WTC11 (cell line): Measurements from ENCODE around the gene IL25. TPM values are rescaled to one million over a fixed set of nuclear protein-coding genes. Genes with fewer than 3 reads are reported as not detected.

Source experiments
- ATAC-seq: fragments of 200-7000 bp; cut with Tn5 transposase; 2 replicates; pipeline ENCODE4 v1.10.0; 2021; ENCODE audit warnings: mild to moderate bottlenecking, moderate library complexity
- CTCF ChIA-PET: fragments of 300-600 bp; sonication (Branson Sonifier 250); formaldehyde crosslinking; loops from one replicate; lab custom pipeline; 2021; ENCODE audit warnings: antibody characterized with exemption; lab: Charles Lee
- POLR2A ChIA-PET: fragments of 350-600 bp; sonication (Branson Sonifier 250); formaldehyde crosslinking; loops from one replicate; lab custom pipeline; 2021; ENCODE audit warnings: antibody characterized with exemption; lab: Charles Lee
- DNase-seq: peaks from one replicate; pipeline ENCODE4 v3.0.0; 2021; ENCODE audit warnings: low spot score
- H3K27ac Mint-ChIP-seq: 2 replicates; pipeline ENCODE4 v1.8.0; 2021; ENCODE audit warnings: mixed read lengths
- H3K27me3 Mint-ChIP-seq: 2 replicates; pipeline ENCODE4 v1.8.0; 2021; ENCODE audit warnings: low read depth, mild to moderate bottlenecking, moderate library complexity, mixed read lengths
- H3K36me3 Mint-ChIP-seq: 2 replicates; pipeline ENCODE4 v1.8.0; 2021; ENCODE audit warnings: mixed read lengths
- H3K4me1 Mint-ChIP-seq: 2 replicates; pipeline ENCODE4 v1.8.0; 2022; ENCODE audit warnings: mixed read lengths
- H3K4me3 Mint-ChIP-seq: 2 replicates; pipeline ENCODE4 v1.8.0; 2021; ENCODE audit warnings: mild to moderate bottlenecking, moderate library complexity, mixed read lengths
- H3K9me3 Mint-ChIP-seq: 2 replicates; pipeline ENCODE4 v1.8.0; 2021; ENCODE audit warnings: mixed read lengths
- CREB1 ChIP-seq: sonication (generic); formaldehyde crosslinking; IDR thresholded peaks from 2 replicates; pipeline ENCODE4 v1.8.0; 2023; ENCODE audit warnings: mild to moderate bottlenecking, missing genetic modification reagents
- GRHL2 ChIP-seq: fragments of 250-450 bp; sonication (Bioruptor Pico); IDR thresholded peaks from 2 replicates; pipeline ENCODE4 v1.8.0; 2022; ENCODE audit warnings: mild to moderate bottlenecking, moderate library complexity; ENCODE audit not compliant: insufficient replicate concordance, severe bottlenecking
- KAT7 ChIP-seq: sonication (generic); formaldehyde crosslinking; IDR thresholded peaks from 2 replicates; pipeline ENCODE4 v1.8.1; 2023; ENCODE audit warnings: missing genetic modification reagents, mild to moderate bottlenecking, borderline replicate concordance
- MXD4 ChIP-seq: fragments of 250-450 bp; sonication (Bioruptor Pico); IDR thresholded peaks from 2 replicates; pipeline ENCODE4 v1.8.0; 2021; ENCODE audit warnings: mild to moderate bottlenecking, moderate library complexity, borderline replicate concordance
- OVOL2 ChIP-seq: fragments of 250-450 bp; sonication (Bioruptor Pico); IDR thresholded peaks from 2 replicates; pipeline ENCODE4 v1.9.0; 2021; ENCODE audit warnings: mild to moderate bottlenecking, borderline replicate concordance
- SMAD4 ChIP-seq: sonication (generic); formaldehyde crosslinking; IDR thresholded peaks from 2 replicates; pipeline ENCODE4 v1.8.0; 2022; ENCODE audit warnings: mild to moderate bottlenecking, missing genetic modification reagents
- TEAD1 ChIP-seq: sonication (generic); formaldehyde crosslinking; IDR thresholded peaks from 2 replicates; pipeline ENCODE4 v1.8.0; 2022; ENCODE audit warnings: mild to moderate bottlenecking, missing genetic modification reagents
- total RNA-seq: library from RNA; stranded (reverse); gene quantifications from 3 replicates; pipeline ENCODE4 v1.2.3, GENCODE V29; 2021
- TF ChIP-seq, protein P1 (sequence below): sonication (generic); formaldehyde crosslinking; IDR thresholded peaks from 2 replicates; pipeline ENCODE4 v1.8.0; 2022; ENCODE audit warnings: mild to moderate bottlenecking, missing genetic modification reagents
- TF ChIP-seq, protein P2 (sequence below): sonication (generic); formaldehyde crosslinking; IDR thresholded peaks from 2 replicates; pipeline ENCODE4 v1.8.1; 2022; ENCODE audit warnings: mild to moderate bottlenecking, moderate library complexity, missing genetic modification reagents
- TF ChIP-seq, protein P3 (sequence below): sonication (generic); formaldehyde crosslinking; IDR thresholded peaks from 2 replicates; pipeline ENCODE4 v1.8.1; 2022; ENCODE audit warnings: missing genetic modification reagents, borderline replicate concordance
- TF ChIP-seq, protein P4 (sequence below): fragments of 250-450 bp; sonication (Bioruptor Pico); conservative IDR thresholded peaks from 2 replicates; pipeline ENCODE4 v1.9.0; 2021; ENCODE audit warnings: mild to moderate bottlenecking
- TF ChIP-seq, protein P5 (sequence below): sonication (generic); formaldehyde crosslinking; IDR thresholded peaks from 2 replicates; pipeline ENCODE4 v1.8.0; 2023; ENCODE audit warnings: mild to moderate bottlenecking, missing genetic modification reagents
- TF ChIP-seq, protein P6 (sequence below): sonication (generic); formaldehyde crosslinking; IDR thresholded peaks from 2 replicates; pipeline ENCODE4 v1.8.1; 2023; ENCODE audit warnings: mild to moderate bottlenecking, missing genetic modification reagents, moderate library complexity
- TF ChIP-seq, protein P7 (sequence below): sonication (generic); formaldehyde crosslinking; IDR thresholded peaks from 2 replicates; pipeline ENCODE4 v1.8.0; 2022; ENCODE audit warnings: mild to moderate bottlenecking, missing genetic modification reagents
- TF ChIP-seq, protein P8 (sequence below): sonication (generic); formaldehyde crosslinking; conservative IDR thresholded peaks from 2 replicates; pipeline ENCODE4 v1.8.1; 2023; ENCODE audit warnings: mild to moderate bottlenecking, low read depth, missing genetic modification reagents, moderate library complexity

The IL25 gene
- total RNA-seq, 1 experiment from 2014 or later, result 0.24 TPM

DNA sequence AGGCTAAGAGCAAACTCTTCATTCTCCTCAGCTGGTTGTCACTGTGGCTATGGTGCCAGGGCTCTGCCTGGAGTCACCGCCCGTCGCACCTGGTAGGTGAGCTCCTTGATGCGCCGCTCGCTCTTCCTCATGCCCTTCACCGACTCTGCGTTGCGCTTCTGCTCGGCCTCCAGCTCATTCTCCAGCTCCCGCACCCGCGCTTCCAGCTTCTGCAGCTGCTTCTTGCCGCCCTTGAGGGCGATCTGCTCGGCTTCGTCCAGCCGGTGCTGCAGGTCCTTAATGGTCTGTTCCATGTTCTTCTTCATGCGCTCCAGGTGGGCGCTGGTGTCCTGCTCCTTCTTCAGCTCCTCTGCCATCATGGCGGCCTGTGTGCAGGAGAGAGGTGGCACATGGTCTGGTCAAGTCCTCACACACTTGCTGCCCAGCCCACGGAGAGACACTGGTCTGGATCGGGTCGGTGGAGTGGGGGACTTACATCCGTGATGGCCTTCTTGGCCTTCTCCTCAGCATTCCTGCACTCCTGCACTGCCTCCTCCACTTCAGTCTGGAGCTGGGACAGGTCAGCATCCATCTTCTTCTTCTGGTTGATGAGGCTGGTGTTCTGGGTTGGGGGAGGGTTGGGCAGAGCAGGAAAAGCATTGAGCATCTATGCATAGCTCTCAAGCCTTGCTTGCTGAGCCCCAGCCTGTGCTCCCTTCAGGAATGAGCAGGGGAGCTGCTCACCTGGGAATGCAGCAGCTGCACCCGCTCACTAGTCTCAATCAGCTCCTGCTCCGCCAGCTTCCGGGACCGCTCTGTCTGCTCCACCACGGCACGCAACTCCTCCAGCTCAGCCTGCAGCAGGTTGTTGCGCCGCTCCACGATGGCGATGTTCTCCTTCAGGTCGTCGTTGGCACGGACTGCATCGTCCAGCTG lies 42.6 kb downstream of the IL25 start (continued):
- no peak for TF ChIP-seq OVOL2
- no peak for TF ChIP-seq MXD4 (CRISPR knock-in tag)
- TF ChIP-seq, protein P1, sequence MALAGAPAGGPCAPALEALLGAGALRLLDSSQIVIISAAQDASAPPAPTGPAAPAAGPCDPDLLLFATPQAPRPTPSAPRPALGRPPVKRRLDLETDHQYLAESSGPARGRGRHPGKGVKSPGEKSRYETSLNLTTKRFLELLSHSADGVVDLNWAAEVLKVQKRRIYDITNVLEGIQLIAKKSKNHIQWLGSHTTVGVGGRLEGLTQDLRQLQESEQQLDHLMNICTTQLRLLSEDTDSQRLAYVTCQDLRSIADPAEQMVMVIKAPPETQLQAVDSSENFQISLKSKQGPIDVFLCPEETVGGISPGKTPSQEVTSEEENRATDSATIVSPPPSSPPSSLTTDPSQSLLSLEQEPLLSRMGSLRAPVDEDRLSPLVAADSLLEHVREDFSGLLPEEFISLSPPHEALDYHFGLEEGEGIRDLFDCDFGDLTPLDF (CRISPR knock-in tag), result no peak
- TF ChIP-seq KAT7 (CRISPR knock-in tag), result no peak
- TF ChIP-seq, protein P2, sequence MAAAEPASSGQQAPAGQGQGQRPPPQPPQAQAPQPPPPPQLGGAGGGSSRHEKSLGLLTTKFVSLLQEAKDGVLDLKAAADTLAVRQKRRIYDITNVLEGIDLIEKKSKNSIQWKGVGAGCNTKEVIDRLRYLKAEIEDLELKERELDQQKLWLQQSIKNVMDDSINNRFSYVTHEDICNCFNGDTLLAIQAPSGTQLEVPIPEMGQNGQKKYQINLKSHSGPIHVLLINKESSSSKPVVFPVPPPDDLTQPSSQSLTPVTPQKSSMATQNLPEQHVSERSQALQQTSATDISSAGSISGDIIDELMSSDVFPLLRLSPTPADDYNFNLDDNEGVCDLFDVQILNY (CRISPR knock-in tag), result no peak
- TF ChIP-seq, protein P3, sequence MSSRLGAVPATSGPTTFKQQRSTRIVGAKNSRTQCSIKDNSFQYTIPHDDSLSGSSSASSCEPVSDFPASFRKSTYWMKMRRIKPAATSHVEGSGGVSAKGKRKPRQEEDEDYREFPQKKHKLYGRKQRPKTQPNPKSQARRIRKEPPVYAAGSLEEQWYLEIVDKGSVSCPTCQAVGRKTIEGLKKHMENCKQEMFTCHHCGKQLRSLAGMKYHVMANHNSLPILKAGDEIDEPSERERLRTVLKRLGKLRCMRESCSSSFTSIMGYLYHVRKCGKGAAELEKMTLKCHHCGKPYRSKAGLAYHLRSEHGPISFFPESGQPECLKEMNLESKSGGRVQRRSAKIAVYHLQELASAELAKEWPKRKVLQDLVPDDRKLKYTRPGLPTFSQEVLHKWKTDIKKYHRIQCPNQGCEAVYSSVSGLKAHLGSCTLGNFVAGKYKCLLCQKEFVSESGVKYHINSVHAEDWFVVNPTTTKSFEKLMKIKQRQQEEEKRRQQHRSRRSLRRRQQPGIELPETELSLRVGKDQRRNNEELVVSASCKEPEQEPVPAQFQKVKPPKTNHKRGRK (CRISPR knock-in tag), result no peak

DNA sequence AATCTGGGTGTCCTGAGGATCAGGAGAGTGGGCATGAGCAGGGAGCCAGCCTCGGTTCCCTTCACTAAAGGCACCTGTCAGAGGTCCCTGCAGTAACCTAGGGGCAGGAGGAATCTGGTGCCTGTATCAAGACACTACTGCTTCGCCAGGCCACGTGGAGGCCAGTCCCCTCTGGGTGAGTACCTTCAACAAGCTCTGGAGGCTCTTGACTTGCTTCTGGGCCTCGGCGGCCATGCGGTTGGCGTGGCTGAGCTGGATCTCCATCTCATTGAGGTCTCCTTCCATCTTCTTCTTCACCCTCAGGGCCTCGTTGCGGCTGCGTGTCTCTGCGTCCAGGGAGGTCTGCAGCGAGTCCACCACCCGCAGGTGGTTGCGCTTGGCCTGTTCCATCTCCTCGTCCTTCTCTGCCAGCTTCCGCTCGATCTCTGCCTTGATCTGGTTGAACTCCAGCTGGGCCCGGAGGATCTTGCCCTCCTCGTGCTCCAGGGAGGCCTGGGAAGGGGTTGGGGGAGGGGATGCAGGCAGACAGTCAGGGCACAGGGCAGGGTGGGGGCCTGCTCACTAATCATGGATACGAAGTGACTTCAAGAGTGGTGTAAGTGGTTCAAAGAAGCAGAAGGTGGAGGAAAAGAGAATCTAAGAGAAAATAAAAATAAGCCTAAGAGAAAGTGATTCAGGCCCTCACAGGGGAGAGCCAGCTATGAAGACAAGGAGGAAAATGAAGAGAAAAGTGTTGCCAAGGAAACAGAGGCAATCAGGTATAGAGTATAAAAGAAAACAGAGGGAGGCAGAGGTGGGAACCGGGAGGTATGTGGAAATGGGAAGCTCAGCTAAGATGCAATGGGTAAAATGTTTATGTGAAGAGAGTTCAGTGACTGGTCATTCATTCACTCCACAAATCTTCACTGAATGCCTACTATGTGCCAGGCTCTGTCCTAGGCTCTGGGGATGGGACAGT lies 43.5 kb downstream of the IL25 start:
- TF ChIP-seq TEAD1 (CRISPR knock-in tag) (no peak), OVOL2 (no peak), SMAD4 (CRISPR knock-in tag) (no peak), CREB1 (no peak), GRHL2 (CRISPR knock-in tag) (no peak)
- TF ChIP-seq, protein P1 (CRISPR knock-in tag), result no peak
- TF ChIP-seq, protein P4, sequence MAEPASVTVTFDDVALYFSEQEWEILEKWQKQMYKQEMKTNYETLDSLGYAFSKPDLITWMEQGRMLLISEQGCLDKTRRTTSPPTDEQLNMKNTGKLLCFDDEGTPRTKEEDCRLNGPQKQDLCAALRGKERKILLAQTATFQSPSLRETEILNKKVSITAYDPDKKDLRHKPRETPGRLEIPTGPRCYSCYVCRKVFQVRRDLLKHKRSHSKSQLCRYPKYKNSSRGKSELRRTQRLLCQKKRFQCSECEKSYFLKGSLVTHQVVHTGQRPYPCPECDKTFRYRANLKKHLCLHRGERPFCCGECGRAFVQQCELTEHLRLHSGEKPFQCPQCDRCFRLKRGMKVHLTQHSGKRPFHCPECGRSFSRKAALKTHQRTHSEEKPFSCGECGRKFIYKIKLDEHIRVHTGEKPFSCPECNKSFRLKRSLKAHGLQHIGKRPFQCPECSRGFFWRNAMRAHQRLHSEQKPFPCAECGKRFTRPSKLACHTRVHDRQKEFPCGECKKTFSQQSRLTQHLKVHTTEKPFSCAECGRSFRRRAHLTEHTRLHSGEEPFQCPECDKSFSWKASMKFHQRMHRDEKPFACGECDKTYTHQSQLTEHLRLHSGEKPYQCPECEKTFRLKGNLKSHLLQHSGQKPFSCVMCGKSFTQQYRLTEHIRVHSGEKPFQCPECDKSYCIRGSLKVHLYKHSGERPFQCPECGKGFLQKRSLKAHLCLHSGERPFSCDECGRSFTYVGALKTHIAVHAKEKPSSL (CRISPR knock-in tag), result no peak
- TF ChIP-seq, protein P5, sequence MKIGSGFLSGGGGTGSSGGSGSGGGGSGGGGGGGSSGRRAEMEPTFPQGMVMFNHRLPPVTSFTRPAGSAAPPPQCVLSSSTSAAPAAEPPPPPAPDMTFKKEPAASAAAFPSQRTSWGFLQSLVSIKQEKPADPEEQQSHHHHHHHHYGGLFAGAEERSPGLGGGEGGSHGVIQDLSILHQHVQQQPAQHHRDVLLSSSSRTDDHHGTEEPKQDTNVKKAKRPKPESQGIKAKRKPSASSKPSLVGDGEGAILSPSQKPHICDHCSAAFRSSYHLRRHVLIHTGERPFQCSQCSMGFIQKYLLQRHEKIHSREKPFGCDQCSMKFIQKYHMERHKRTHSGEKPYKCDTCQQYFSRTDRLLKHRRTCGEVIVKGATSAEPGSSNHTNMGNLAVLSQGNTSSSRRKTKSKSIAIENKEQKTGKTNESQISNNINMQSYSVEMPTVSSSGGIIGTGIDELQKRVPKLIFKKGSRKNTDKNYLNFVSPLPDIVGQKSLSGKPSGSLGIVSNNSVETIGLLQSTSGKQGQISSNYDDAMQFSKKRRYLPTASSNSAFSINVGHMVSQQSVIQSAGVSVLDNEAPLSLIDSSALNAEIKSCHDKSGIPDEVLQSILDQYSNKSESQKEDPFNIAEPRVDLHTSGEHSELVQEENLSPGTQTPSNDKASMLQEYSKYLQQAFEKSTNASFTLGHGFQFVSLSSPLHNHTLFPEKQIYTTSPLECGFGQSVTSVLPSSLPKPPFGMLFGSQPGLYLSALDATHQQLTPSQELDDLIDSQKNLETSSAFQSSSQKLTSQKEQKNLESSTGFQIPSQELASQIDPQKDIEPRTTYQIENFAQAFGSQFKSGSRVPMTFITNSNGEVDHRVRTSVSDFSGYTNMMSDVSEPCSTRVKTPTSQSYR (CRISPR knock-in tag), result no peak
- TF ChIP-seq, protein P6, sequence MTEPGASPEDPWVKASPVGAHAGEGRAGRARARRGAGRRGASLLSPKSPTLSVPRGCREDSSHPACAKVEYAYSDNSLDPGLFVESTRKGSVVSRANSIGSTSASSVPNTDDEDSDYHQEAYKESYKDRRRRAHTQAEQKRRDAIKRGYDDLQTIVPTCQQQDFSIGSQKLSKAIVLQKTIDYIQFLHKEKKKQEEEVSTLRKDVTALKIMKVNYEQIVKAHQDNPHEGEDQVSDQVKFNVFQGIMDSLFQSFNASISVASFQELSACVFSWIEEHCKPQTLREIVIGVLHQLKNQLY (CRISPR knock-in tag), result no peak
- TF ChIP-seq, protein P7, sequence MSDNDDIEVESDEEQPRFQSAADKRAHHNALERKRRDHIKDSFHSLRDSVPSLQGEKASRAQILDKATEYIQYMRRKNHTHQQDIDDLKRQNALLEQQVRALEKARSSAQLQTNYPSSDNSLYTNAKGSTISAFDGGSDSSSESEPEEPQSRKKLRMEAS (CRISPR knock-in tag), result no peak
- TF ChIP-seq, protein P8, sequence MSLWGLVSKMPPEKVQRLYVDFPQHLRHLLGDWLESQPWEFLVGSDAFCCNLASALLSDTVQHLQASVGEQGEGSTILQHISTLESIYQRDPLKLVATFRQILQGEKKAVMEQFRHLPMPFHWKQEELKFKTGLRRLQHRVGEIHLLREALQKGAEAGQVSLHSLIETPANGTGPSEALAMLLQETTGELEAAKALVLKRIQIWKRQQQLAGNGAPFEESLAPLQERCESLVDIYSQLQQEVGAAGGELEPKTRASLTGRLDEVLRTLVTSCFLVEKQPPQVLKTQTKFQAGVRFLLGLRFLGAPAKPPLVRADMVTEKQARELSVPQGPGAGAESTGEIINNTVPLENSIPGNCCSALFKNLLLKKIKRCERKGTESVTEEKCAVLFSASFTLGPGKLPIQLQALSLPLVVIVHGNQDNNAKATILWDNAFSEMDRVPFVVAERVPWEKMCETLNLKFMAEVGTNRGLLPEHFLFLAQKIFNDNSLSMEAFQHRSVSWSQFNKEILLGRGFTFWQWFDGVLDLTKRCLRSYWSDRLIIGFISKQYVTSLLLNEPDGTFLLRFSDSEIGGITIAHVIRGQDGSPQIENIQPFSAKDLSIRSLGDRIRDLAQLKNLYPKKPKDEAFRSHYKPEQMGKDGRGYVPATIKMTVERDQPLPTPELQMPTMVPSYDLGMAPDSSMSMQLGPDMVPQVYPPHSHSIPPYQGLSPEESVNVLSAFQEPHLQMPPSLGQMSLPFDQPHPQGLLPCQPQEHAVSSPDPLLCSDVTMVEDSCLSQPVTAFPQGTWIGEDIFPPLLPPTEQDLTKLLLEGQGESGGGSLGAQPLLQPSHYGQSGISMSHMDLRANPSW (CRISPR knock-in tag), result no peak
- DNase-seq (no peak), ATAC-seq (no peak)
- Mint-ChIP-seq H3K27ac (no peak overlapping the region), H3K4me1 (no peaks in the 10 kb centered on the region), H3K27me3 (peaks cover 17% of the 10 kb centered on the region), H3K36me3 (no peaks in the 10 kb centered on the region), H3K9me3 (no peaks in the 10 kb centered on the region), H3K4me3 (no peak overlapping the region)
- ChIA-PET CTCF (interaction anchor here (1.2 to 3.2 kb wide), 2 partner anchors 36 to 41 kb away, joined by 3 to 9 read pairs; no protein-coding TSS in a partner anchor), POLR2A (no interaction called here)
